Right ventricle myocardium superior (tissue), 1 donor: ENCODE data around the gene BAK1. TPM values are rescaled to one million over a fixed set of nuclear protein-coding genes. Genes with fewer than 3 reads are reported as not detected.
A peak's percentile ranks its signal among the peaks of the same experiment; 100 is the strongest.
"Not testable (repeated sequence)": the region's sequence is repeated elsewhere in the genome, so short reads cannot be mapped to it uniquely, and the experiment has no call there.

Experiments used
- ATAC-seq: fragments of 200-7000 bp; cut with Tn5 transposase; one replicate; pipeline ENCODE4 v1.9.1; 2020; ENCODE audit warnings: mild to moderate bottlenecking; ENCODE audit not compliant: poor library complexity
- DNase-seq: peaks from one replicate; pipeline ENCODE4 v3.0.0-alpha.2; 2020
- intact Hi-C: fragments of 100-400 bp; cut with DNase I; formaldehyde crosslinking; loops from one replicate; pipeline ENCODE4 v1.11.2; 2022
- total RNA-seq: library from RNA; stranded (reverse); fragmentation: NEBNext Ultra II Directional; extraction: Animal tissue kit (Norgen Biotek cat#: 25700); gene quantifications from one replicate; pipeline ENCODE4 v1.2.1, GENCODE V29; 2021
- donor health status: DM: no; HTN: yes; CAD: no; lungs with severe emphysema.

Gene BAK1
- total RNA-seq, 1 donor from 2014 or later = 25.0 TPM

- peak; percentile 38 for ATAC-seq
- DNase-seq = no peak
Observed at GRCh38 chr6:33571637-33572316, 8.3 kb downstream of the BAK1 start.

GRCh38 chr6:33570806-33571636, 9.1 kb downstream of the BAK1 start:
- ATAC-seq = peak; percentile 97
- peak; percentile 91 for DNase-seq
- intact Hi-C loops = loop anchor here (10.0 kb wide), 1 partner anchor 146 kb away; the partner anchor contains the start of gene SYNGAP1

More at GRCh38 chr6:33571637-33572316, 8.3 kb downstream of the BAK1 start:
- intact Hi-C loops = loop anchor here (10.0 kb wide), 1 partner anchor 147 kb away; the partner anchor contains the start of gene SYNGAP1

GRCh38 chr6:33568826-33569570, 11.1 kb downstream of the BAK1 start:
- DNase-seq = no peak
- ATAC-seq = no peak
- intact Hi-C loops = no loop called here

- intact Hi-C loops = no loop called here
- DNase-seq (no peak), ATAC-seq (no peak)
Observed at GRCh38 chr6:33567836-33568235, 12.2 kb downstream of the BAK1 start.

- DNase-seq (no peak), ATAC-seq (no peak)
- intact Hi-C loops = no loop called here
Observed at GRCh38 chr6:33566182-33567084, 13.6 kb downstream of the BAK1 start.

- intact Hi-C loops = no loop called here
- no peak for DNase-seq
- no peak for ATAC-seq
Observed at GRCh38 chr6:33558801-33559200, 21.3 kb downstream of the BAK1 start.

- DNase-seq (no peak), ATAC-seq (no peak)
Observed at GRCh38 chr6:33557376-33557775, 22.7 kb downstream of the BAK1 start.

GRCh38 chr6:33552883-33553282, 27.2 kb downstream of the BAK1 start:
- intact Hi-C loops = not testable (repeated sequence)
- ATAC-seq = peak; percentile 34

More at GRCh38 chr6:33557376-33557775, 22.7 kb downstream of the BAK1 start:
- intact Hi-C loops = no loop called here

GRCh38 chr6:33552252-33552651, 27.8 kb downstream of the BAK1 start:
- intact Hi-C loops = no loop called here
- DNase-seq (no peak), ATAC-seq (no peak)

More at GRCh38 chr6:33552883-33553282, 27.2 kb downstream of the BAK1 start:
- DNase-seq = not testable (repeated sequence)

GRCh38 chr6:33551538-33551937, 28.5 kb downstream of the BAK1 start:
- no peak for DNase-seq
- no peak for ATAC-seq
- intact Hi-C loops = no loop called here

GRCh38 chr6:33549896-33550295, 30.2 kb downstream of the BAK1 start:
- intact Hi-C loops = no loop called here
- no peak for ATAC-seq

GRCh38 chr6:33549196-33549595, 30.9 kb downstream of the BAK1 start:
- DNase-seq (no peak), ATAC-seq (no peak)
- intact Hi-C loops = no loop called here

More at GRCh38 chr6:33549896-33550295, 30.2 kb downstream of the BAK1 start:
- DNase-seq = no peak

- intact Hi-C loops = no loop called here
- no peak for ATAC-seq
Observed at GRCh38 chr6:33547499-33547898, 32.6 kb downstream of the BAK1 start.

GRCh38 chr6:33546766-33547165, 33.3 kb downstream of the BAK1 start:
- DNase-seq (no peak), ATAC-seq (no peak)
- intact Hi-C loops = no loop called here

More at GRCh38 chr6:33547499-33547898, 32.6 kb downstream of the BAK1 start:
- no peak for DNase-seq

- intact Hi-C loops, DNase-seq, ATAC-seq: not testable (repeated sequence)
Observed at GRCh38 chr6:33545292-33545691, 34.8 kb downstream of the BAK1 start.

- intact Hi-C loops = no loop called here
- ATAC-seq = no peak
- DNase-seq = no peak
Observed at GRCh38 chr6:33543116-33543515, 37.0 kb downstream of the BAK1 start.

GRCh38 chr6:33540768-33541167, 39.3 kb downstream of the BAK1 start:
- no peak for DNase-seq
- no peak for ATAC-seq
- intact Hi-C loops = no loop called here

- DNase-seq (no peak), ATAC-seq (no peak)
- intact Hi-C loops = no loop called here
Observed at GRCh38 chr6:33534702-33535101, 45.4 kb downstream of the BAK1 start.
